Endothelial cell of umbilical vein (primary cell): Measurements from ENCODE around the gene NAGLU. TPM values are rescaled to one million over a fixed set of nuclear protein-coding genes. Genes with fewer than 3 reads are reported as not detected.

Experiments
- BruUV-seq: library from RNA; stranded (reverse); fragments of 400-500 nt; replicated peaks from 2 replicates; lab custom pipeline; 2021; lab: Mats Ljungman, UMichigan
- CTCF ChIA-PET: fragments of 300-600, 350-600 bp; sonication (Branson Sonifier 250); formaldehyde crosslinking; loops from one replicate; lab custom pipeline; 2021; ENCODE audit warnings: antibody characterized with exemption, inconsistent platforms; lab: Charles Lee
- POLR2A ChIA-PET: fragments of 300-600, 350-600 bp; sonication (Branson Sonifier 250); formaldehyde crosslinking; loops from one replicate; lab custom pipeline; 2021; ENCODE audit warnings: antibody characterized with exemption, inconsistent platforms; lab: Charles Lee
- DNase-seq: peaks from one replicate; pipeline ENCODE4 v3.0.0-alpha.2; 2011; ENCODE audit warnings: low read depth, low spot score
- FAIRE-seq: peaks from 2 replicates; lab custom pipeline; 2011; peaks lifted over from hg19 to GRCh38; lab: Jason Lieb, UNC
- H2AFZ ChIP-seq: 2 replicates; pipeline ENCODE4 v1.6.0; 2012; ENCODE audit warnings: low read depth, low read length, control low read depth, inconsistent platforms
- H3K27ac ChIP-seq: 2 replicates; pipeline ENCODE4 v1.5.1; 2011; ENCODE audit warnings: low read depth, mild to moderate bottlenecking, control low read depth, low read length, moderate library complexity; ENCODE audit not compliant: insufficient read depth
- H3K27me3 ChIP-seq, 2 experiments: 2 replicates each; pipeline versions ENCODE4 v1.6.0 to v1.6.1; 2011; ENCODE audit warnings: low read length in 2 of 2, mixed read lengths in 1 of 2; ENCODE audit not compliant: control insufficient read depth in 2 of 2, insufficient read depth in 2 of 2
- H3K36me3 ChIP-seq, 2 experiments: 2 replicates in 1 of 2; 3 replicates in 1 of 2; pipeline ENCODE4 v1.5.1; 2011; ENCODE audit warnings: low read length in 2 of 2, mild to moderate bottlenecking in 1 of 2, moderate library complexity in 1 of 2; ENCODE audit not compliant: control insufficient read depth in 2 of 2, insufficient read depth in 2 of 2; ENCODE audit errors: extremely low read depth in 1 of 2
- H3K4me1 ChIP-seq: 3 replicates; pipeline ENCODE4 v1.5.1; 2011; ENCODE audit warnings: mild to moderate bottlenecking, low read length; ENCODE audit not compliant: control insufficient read depth, insufficient read depth; ENCODE audit errors: extremely low read depth
- H3K4me2 ChIP-seq: 2 replicates; pipeline ENCODE4 v1.6.1; 2011; ENCODE audit warnings: low read length, control low read depth, mixed read lengths; ENCODE audit not compliant: insufficient read depth
- H3K4me3 ChIP-seq, 3 experiments: fragments of 200-600 bp in 1 of 3; sonication (generic), shearing (Covaris generic) in 1 of 3; replicated peaks in 1 of 3; 2 replicates each; pipeline ENCODE4 v1.5.1; 2011 to 2016; ENCODE audit warnings: control low read depth in 3 of 3, low read length in 3 of 3, mild to moderate bottlenecking in 2 of 3, inconsistent platforms in 1 of 3, low read depth in 1 of 3, moderate library complexity in 1 of 3; ENCODE audit not compliant: insufficient read depth in 1 of 3
- H3K79me2 ChIP-seq: 2 replicates; pipeline ENCODE4 v1.6.0; 2012; ENCODE audit warnings: low read length, inconsistent platforms; ENCODE audit not compliant: control insufficient read depth, insufficient read depth
- H3K9ac ChIP-seq: replicated peaks from 2 replicates; pipeline ENCODE3; 2011; ENCODE audit warnings: low read length, control low read depth; ENCODE audit not compliant: insufficient read depth; ENCODE audit errors: extremely low read depth
- H3K9me1 ChIP-seq: replicated peaks from 3 replicates; pipeline ENCODE4 v1.6.0; 2011; ENCODE audit warnings: mild to moderate bottlenecking, low read length; ENCODE audit not compliant: control insufficient read depth, insufficient read depth; ENCODE audit errors: extremely low read depth
- H3K9me3 ChIP-seq: replicated peaks from 2 replicates; pipeline ENCODE4 v1.5.1; 2012; ENCODE audit warnings: low read length, inconsistent platforms; ENCODE audit not compliant: control insufficient read depth, insufficient read depth
- H4K20me1 ChIP-seq: replicated peaks from 2 replicates; pipeline ENCODE3; 2011; ENCODE audit warnings: mild to moderate bottlenecking, low read length; ENCODE audit not compliant: control insufficient read depth, insufficient read depth; ENCODE audit errors: extremely low read depth
- EZH2 ChIP-seq: IDR thresholded peaks from 2 replicates; pipeline ENCODE4 v1.6.1; 2012; ENCODE audit warnings: borderline replicate concordance, low read depth, mild to moderate bottlenecking, moderate library complexity, low read length, inconsistent platforms; ENCODE audit not compliant: severe bottlenecking
- FOS ChIP-seq: IDR thresholded peaks from 2 replicates; pipeline ENCODE4 v1.6.1; 2011; ENCODE audit warnings: mild to moderate bottlenecking, low read length, moderate library complexity, borderline replicate concordance; ENCODE audit not compliant: insufficient read depth
- GATA2 ChIP-seq: IDR thresholded peaks from 2 replicates; pipeline ENCODE4 v1.7.0; 2011; ENCODE audit warnings: low read depth, mild to moderate bottlenecking, moderate library complexity, mixed read lengths, low read length; ENCODE audit not compliant: insufficient read length, insufficient read depth
- JUN ChIP-seq: IDR thresholded peaks from 2 replicates; pipeline ENCODE4 v1.6.1; 2011; ENCODE audit warnings: borderline replicate concordance, low read depth; ENCODE audit not compliant: insufficient read length, insufficient read depth
- MAX ChIP-seq: IDR thresholded peaks from 2 replicates; pipeline ENCODE4 v1.6.1; 2011; ENCODE audit not compliant: insufficient read depth, insufficient read length
- MYC ChIP-seq: IDR thresholded peaks from one replicate; pipeline ENCODE4 v1.6.1; 2011; ENCODE audit warnings: mild to moderate bottlenecking, low read depth, low read length
- POLR2A ChIP-seq: IDR thresholded peaks from 2 replicates; pipeline ENCODE4 v1.6.1; 2012; ENCODE audit warnings: low read depth, mild to moderate bottlenecking, control low read depth, low read length
- POLR2AphosphoS5 ChIP-seq: IDR thresholded peaks from 2 replicates; pipeline ENCODE4 v1.6.1; 2012; ENCODE audit warnings: low read depth, mild to moderate bottlenecking, control low read depth, low read length, moderate library complexity; ENCODE audit not compliant: insufficient read depth
- dilution Hi-C: fragments of 300-500 bp; cut with MboI; formaldehyde crosslinking; loops from one replicate; pipeline ENCODE4 v1.15.0; 2019; ENCODE audit warnings: low sequenced_read_pairs; ENCODE audit not compliant: extremely low pct_ligation_motif_present
- intact Hi-C: fragments of 100-400 bp; cut with micrococcal nuclease; formaldehyde crosslinking; loops from one replicate; pipeline ENCODE4 v1.10.0; 2022
- polyA plus RNA-seq, 4 experiments: library from polyadenylated mRNA; depleted of rRNA in 3 of 4; stranded (reverse) in 3 of 4; unstranded in 1 of 4; fragments of >200 nt; gene quantifications; 2 replicates each; pipeline versions ENCODE4 v1.2.1 to v1.2.3, GENCODE V29; 2011 to 2012; ENCODE audit warnings: missing spikeins in 1 of 4
- total RNA-seq: library from RNA; stranded (reverse); gene quantifications from 2 replicates; pipeline ENCODE4 v1.2.3, GENCODE V29; 2021
- TF ChIP-seq, protein P1 (sequence below), 2 donors: IDR thresholded peaks; 1 replicate in 1 of 2; 2 replicates in 1 of 2; pipeline ENCODE4 v1.5.1; 2011; ENCODE audit warnings: low read length in 2 of 2, mild to moderate bottlenecking in 2 of 2, moderate library complexity in 2 of 2, control low read depth in 1 of 2, inconsistent platforms in 1 of 2, low read depth in 1 of 2; ENCODE audit not compliant: insufficient read depth in 1 of 2; ENCODE audit errors: extremely low read depth in 1 of 2

NAGLU gene
- total and polyA plus RNA-seq, 2 donors (not counting 3 experiments of a cell fraction or from before 2014, with no cell fraction given): 50.2 to 54.2 TPM

DNA sequence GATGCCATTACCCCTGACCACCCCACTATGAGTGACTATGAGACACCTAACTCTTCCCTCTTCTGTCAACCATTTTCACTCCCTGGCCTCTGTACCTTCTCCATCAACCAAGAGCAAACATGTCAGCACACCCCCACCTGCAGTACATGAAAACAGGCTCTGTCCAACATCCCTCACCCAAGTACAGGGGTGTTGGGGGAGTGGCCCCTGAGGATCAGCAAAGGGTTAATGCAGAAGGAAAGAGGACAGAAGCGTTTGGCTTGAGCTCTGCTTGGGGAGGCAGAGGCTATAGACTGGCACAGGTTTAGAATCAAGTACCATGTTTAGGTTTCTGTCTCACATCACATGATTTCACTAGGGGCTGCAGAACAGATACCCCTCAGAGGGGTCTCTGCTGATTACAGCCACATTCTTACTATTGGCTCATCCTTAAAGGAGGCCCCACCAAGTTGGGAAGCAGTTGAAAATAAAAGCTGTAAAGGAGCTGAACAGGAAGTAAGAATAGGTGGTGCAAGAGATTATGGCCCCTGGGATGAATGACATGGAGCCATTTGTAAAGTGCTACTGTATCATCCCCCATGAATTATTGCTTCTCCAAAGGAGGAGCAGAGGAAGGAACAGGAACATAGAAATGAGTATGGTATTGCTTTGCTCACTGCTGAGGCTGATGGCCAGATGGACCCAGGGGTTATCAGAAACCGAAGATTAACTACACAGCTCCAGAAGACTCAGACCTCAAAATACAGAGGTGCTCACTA, 43.9 kb downstream of the NAGLU start:
- BruUV-seq: no TSS peak
- H2AFZ ChIP-seq: no peak overlapping the region

More for the DNA sequence above, 43.9 kb downstream of the NAGLU start:
- Histone ChIP-seq H3K4me3 (no peak overlapping the region), H3K9me1 (no peaks in the 10 kb centered on the region), H3K27me3 (no peaks in the 10 kb centered on the region), H4K20me1 (no peaks in the 10 kb centered on the region), H3K79me2 (peaks cover 17% of the 10 kb centered on the region), H3K9me3 (no peaks in the 10 kb centered on the region), H3K36me3 (peaks cover 8 to 34% of the 10 kb centered on the region in 2 experiments), H3K9ac (no peak overlapping the region), H3K4me2 (no peak overlapping the region), H3K4me1 (peaks cover 18% of the 10 kb centered on the region), H3K27ac (no peak overlapping the region)
- no peak for FAIRE-seq
- ChIA-PET CTCF (interaction anchor here (1.1 to 7.0 kb wide), 4 partner anchors 98 to 358 kb away, joined by 3 to 235 read pairs (median 44); partner anchors contain the start of genes CCR10, CNTNAP1 and PLEKHH3), POLR2A (no interaction called here)
- intact Hi-C loops: loop anchor here (2.0 to 5.0 kb wide), 2 partner anchors 141 to 357 kb away; no protein-coding TSS in a partner anchor
- TF ChIP-seq GATA2 (no peak), EZH2 (no peak), JUN (no peak), MAX (no peak), MYC (no peak), POLR2AphosphoS5 (no peak), FOS (no peak), POLR2A (no peak)
- TF ChIP-seq, protein P1, sequence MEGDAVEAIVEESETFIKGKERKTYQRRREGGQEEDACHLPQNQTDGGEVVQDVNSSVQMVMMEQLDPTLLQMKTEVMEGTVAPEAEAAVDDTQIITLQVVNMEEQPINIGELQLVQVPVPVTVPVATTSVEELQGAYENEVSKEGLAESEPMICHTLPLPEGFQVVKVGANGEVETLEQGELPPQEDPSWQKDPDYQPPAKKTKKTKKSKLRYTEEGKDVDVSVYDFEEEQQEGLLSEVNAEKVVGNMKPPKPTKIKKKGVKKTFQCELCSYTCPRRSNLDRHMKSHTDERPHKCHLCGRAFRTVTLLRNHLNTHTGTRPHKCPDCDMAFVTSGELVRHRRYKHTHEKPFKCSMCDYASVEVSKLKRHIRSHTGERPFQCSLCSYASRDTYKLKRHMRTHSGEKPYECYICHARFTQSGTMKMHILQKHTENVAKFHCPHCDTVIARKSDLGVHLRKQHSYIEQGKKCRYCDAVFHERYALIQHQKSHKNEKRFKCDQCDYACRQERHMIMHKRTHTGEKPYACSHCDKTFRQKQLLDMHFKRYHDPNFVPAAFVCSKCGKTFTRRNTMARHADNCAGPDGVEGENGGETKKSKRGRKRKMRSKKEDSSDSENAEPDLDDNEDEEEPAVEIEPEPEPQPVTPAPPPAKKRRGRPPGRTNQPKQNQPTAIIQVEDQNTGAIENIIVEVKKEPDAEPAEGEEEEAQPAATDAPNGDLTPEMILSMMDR (IDR thresholded peaks at IDR 0.05; ENCODE audit: extremely low read depth in 1 of 2, insufficient read depth in 1 of 2, low read depth in 1 of 2, low read length in 2 of 2): no peak
- dilution Hi-C loops: no loop called here
- DNase-seq: no peak
